Pons (tissue), 1 donor: ENCODE measurements around the gene MAPK10.
"Not testable (repeated sequence)": the region's sequence is repeated elsewhere in the genome, so short reads cannot be mapped to it uniquely, and the experiment has no call there.

Experiments
- DNase-seq: peaks from one replicate; pipeline ENCODE4 v3.0.0-alpha.2; 2016; ENCODE audit warnings: low spot score

MAPK10 gene

DNA sequence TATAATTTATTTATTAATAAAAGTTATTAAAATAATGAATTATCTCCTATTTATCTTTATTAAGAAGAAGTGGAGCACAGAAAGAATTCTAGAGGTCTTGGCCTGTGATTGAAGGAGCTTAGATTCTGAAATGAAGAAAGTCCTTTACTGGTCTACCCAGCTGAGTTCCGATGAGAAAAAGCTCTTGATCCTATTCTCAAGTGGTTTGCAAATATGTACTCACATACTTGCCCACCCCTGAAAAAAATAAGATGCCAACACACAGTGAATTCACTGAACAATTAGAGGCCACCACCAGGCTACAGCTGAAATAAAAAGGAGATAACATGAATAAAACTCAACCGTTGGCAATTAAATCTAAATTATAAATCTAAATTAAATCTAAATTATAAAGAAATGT is 253.4 kb downstream of the MAPK10 start:
- DNase-seq = no peak

DNA sequence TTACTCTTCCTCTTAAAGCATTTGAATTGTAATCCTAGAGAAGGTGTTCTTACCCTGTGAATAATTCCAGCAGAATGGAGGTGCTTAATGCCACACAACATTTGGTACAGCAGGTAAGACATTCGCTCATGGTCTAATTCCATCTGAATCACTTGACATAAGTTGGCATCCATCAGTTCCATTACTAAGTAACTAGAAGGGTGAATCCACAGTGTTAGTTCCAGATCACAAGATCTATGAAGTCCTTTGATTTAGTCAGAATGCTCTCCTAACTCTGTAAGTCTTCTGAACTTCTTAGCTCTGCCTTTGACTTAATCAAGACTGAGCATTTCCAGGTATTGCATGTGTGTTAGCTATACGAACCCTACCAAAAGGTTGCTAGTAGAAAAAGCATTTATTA is 258.0 kb downstream of the MAPK10 start:
- DNase-seq = no peak

DNA sequence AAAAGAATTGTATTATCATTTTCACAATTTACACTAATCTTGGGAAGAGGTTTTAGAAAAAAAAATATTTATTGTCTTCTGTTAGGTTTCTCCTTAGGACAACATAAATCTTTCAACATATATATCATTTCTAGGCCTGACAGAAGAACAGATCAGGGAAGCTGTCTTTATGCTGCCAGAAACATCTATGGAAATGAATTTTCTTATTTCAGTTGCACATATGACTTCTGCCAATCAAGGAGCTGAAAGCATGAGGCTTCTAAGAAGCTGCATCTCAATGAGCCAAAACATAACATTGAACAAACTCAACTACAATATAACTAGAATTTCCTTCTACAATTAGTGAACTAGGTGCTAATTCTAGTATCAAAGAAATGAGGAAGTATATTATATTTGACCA is 258.4 kb downstream of the MAPK10 start:
- no peak for DNase-seq

DNA sequence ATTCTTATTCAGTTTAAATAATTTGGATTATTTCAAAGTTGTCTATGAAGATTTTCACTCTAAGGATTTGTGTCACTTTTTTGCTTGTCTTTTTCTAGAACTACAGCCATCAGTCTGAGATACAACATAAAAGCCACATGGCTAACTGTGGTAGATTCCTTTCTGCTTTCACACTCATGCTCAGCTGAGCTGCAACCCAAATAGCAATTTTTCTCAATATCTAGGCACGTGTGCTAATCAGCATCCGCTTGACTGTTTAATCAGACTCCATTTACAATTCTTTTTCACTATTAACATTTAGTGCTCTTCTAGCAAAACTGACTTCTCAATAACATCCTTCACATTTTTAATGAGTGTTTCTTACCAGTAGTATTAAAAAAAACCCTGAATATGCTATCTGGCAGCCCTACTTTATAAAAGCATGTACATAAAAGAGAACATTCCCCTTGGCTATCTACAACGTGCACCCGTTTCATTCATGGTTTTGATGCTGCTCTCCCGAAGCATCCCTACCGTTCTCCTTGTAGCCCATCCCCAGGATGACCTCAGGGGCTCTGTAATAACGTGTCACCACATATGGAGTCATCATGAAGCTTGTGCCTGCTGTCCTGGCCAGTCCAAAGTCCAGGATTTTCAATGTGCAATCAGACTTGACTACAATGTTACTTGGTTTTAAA is 259.2 kb downstream of the MAPK10 start:
- no peak for DNase-seq

DNA sequence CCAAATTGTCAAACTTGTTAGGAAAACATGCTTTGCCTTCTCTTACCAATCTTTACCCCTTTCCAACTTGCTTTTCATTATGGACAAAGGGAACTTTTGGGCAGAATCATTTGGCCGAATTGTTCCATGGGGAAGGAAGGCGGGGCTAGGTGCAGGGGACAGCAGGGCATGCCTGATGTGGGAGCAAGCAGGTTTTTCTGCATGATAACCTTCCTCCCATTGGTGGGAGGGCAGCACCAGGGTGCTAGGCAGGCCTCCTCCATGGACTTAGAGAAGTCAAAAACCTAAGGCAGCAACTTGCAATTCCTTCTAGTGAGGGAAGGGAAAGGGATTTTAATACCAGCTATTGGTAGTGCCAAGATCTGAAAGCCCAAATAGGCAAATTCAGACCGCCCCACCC is 260.5 kb downstream of the MAPK10 start:
- DNase-seq = no peak

DNA sequence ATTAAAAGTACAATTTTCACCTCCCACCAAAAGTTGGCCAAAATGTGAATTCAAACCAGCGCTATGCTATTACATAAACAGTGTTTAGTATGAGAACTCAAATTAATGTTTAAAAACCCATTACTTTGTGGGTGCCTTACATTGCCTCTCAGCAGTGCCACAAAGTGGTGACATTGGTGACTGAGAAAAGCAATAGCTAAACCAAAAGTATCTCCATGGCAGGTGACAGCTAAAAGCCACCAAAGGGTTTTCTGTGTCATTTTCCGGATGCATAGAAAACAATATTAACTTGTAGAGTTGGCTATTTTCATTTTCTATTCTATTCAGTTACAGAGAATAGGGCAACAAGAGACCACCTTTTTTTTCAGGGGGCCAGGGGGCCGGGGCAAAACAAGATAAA is 261.2 kb downstream of the MAPK10 start:
- DNase-seq = no peak

DNA sequence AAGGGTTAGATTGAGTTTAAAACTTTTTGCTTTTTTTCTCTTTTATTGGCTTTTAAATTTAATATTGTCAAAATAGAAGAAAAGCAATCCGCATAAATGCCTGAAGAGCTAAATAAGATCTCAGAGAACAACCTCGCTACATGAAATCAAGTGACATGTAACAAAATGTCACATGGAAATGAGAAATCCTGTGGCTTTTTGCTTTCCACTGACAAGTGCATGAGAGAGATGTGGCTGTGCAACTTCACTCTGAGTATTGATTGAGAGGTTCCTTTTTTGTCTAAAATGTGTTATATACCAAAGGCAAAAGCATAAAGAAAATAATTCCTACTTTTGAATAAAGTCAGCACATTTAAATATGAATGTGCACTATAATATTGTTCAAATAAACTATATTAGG is 263.5 kb downstream of the MAPK10 start:
- no peak for DNase-seq

DNA sequence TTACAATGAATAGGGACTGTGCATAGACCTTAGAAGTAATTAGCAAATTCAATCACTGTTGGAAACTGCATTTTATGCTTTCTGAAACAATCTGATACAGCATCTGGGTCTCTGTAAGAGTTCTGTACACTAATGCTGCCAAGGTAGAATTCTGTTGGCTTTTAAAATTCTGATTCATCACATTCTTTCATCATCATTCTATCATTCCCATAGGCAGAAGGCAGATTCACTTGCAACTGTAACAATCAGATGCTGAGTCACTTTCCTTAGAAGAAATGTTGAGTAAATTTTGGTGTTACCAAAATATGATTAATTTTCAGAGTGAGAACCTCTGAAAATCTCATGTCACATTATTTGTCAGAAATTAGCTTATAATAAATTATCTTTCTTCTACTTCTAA is 267.2 kb downstream of the MAPK10 start:
- DNase-seq = no peak

DNA sequence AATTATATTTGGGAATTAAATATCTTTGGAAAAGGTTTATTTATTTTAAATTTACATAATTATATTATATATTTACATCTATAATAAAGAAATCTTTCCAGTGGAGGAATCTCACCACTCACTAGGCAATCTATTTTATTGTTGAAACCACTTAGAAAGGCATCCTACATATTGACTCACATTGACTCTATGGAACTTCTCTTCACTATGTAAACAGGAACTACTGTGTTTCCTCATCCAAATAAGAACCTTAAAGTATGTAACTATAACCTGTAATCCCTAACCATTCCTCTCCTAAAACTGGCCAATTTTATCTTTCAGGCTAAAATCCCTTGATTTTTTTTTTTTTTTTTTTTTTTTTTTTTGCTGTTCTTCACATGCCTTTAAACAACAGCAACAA is 268.7 kb downstream of the MAPK10 start:
- DNase-seq = no peak

DNA sequence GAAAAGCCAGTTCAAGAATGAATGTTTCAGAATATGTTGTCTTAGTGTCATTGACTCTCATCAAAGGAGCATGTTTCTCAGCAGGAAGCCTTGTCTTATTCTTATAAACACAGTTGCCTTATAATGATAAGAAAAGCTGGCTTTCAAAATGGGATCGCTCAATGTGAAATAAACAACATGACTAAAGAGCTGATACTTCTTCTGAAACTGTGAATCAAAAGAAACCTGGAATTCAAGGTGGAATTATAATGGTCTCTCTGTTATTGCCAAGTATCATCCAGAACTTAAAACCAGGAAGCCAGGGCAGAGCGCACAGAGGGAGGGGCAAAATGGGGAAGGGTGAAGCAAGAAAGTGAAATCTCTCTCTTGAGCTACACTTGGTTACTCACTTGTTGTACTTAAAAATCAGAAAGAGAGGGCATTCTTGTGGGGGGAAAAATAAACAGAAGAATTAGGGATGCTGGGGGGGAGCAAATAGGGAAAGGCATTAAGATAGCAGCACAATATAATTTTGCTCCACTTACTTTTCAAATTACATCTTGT is 270.0 kb downstream of the MAPK10 start:
- DNase-seq = no peak

DNA sequence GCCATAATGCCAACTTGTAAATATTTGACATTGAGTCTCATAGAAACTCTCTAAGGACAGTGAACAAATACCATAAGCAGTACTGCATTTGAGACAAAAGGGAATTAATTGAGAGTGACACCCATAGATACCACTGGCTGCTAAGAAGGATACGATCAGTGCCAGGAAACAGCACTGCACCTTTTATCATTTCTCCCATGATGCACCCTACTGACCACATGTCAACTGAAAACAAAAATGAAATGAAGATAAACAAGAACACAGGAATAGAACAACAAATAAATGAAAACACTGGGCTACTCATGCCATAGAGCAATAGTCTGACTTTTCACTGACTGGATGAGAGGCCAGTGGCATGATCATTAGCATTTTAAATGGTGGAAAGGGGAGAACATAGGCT is 270.8 kb downstream of the MAPK10 start:
- DNase-seq = no peak

DNA sequence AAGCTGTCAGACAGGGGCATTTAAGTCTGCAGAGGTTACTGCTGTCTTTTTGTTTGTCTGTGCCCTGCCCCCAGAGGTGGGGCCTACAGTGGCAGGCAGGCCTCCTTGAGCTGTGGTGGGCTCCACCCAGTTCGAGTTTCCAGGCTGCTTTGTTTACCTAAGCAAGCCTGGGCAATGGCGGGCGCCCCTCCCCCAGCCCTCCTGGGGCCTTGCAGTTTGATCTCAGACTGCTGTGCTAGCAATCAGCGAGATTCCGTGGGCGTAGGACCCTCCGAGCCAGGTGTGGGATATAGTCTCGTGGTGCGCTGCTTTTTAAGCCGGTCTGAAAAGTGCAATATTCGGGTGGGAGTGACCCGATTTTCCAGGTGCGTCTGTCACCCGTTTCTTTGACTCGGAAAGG is 284.1 kb downstream of the MAPK10 start:
- DNase-seq = not testable (repeated sequence)

DNA sequence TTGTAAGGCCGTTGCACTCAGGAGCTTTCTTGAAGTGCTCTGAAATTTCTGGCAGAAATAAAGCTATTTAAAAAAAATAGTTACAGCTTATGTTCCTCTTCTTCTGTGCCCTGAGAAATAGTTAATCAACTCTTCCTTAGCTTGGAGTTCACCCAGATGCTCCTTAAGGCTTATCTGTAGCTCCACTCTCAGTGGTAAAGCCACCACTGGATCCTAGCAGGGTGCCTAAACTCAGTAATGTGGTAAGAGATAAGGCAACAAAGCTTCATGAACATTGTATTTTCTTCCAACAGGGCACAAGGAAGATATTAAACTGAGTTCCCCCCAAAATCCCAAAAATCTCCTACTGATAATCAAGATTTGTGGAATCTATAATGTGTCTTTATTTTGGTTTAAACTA is 299.5 kb downstream of the MAPK10 start:
- no peak for DNase-seq

DNA sequence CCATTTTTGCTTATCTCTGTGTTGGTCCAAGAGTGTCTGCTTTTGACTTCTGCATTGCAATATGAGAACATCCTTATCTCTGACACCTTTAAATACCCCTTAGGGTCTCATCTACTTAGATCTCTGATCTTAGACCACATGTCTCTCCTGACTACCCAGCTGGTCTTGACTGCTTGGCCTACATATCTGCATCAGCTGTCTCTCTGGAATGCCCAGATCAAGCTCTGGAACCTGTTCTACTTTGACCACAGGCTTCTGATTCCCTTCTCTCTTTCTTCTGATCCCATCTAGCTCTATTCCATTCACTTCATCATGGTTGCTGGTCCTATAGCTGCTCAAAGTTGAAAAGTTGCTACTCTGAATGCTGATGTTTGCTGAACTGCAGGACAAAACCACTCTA is 301.2 kb downstream of the MAPK10 start:
- DNase-seq = no peak

DNA sequence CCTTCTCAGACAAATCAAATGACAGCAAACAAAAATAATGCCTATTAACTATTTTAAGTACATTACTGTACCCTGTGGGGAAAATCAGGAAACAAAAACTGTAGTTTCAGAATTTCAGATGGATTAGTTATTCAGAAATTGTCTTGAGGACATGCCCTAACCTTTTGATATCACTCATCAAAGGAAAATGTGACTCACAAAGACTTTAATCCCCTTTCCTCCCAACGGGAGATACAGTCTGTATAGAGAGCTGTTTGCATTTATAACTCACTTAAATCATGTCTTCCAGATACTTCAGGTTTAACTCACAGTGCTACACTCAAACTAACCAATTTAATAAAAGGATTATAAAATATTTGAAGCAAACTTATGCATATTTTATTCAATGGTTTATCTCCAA is 304.0 kb downstream of the MAPK10 start:
- no peak for DNase-seq

DNA sequence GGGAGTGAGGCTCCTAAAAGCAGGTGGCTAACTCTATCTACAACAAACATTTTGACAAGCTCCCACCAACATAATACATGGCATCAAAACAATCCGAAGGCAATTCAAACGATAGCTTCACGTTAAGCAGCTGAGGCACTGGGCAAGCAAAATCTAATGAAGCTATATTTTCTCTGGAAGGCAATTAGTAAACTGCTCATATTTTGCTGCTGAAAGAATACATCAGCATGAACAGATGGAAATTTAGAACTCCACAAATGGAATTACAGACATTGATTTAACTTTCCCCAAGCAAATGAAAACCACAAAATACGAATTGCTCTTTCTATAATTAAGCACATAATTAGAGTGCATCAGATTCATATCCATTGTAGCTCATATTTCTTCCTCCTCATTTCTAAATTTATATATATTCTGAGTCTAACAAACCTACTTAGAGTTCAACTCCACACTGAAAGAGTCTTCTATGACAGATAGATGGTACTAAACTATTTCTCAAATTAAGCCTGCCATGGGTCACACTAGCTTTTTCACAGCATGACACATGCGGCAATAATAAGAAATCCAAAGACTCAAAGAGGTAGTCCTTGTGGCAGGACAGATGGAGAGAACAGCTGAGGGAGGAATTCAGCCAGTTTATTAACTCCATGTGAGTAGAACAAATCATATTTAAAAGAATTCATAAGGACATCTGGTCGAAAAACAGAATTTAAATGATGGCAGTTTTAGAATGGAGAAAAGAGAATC is 305.4 kb downstream of the MAPK10 start:
- DNase-seq = no peak

DNA sequence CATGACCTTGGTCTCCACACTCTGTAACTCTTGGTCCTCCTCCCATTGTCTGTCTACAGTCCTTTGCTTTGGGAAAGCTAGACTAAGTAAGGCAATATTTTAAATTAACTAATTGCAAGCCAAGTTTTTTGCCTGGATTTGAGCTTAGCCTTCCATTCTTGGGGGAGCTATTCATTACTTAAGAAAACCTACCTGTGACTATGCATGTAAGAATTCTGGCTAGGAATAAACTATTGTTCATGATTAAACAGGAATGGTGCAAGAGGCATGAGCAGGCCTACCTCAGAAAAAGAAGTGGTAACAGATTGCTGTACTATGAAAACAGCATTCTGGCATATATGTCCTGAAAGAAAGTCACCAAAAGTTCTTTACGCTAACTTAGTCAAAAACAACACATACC is 309.4 kb downstream of the MAPK10 start:
- no peak for DNase-seq

DNA sequence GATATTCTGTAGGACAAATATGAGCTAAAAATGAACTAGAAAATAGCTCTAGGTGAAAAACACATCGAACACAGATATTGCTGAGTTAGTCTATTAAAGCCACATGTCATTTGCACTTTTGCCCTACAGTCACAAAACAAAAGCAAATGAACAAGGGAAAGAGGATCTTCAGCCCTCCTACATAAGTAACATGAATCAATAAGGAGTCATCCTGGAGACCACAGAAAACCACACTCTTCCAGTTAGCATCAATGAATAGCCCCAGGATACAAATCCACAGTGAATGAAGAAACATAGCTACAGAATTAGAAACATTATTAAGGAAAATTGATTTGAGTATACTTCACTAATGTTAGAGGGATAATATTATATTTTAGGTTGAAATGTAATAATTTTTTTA is 311.4 kb downstream of the MAPK10 start:
- no peak for DNase-seq

DNA sequence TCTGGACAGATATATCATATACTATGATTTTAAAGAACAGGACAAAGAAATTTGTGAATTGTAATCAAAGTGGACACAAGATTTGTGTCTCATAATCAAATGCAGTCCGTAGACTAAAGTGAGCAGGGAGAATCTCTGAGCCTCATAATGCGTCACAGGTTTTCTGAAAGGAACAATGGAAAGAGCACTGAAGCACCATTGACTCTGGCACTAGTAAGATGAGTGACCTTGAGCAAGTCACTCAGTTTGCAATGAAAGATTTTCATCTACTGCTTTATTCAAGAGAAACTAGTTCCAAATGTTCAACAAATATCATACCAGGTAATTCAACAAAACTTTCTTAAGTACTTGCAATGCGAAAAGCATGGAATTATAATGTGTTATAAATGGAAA is 315.3 kb downstream of the MAPK10 start:
- no peak for DNase-seq

DNA sequence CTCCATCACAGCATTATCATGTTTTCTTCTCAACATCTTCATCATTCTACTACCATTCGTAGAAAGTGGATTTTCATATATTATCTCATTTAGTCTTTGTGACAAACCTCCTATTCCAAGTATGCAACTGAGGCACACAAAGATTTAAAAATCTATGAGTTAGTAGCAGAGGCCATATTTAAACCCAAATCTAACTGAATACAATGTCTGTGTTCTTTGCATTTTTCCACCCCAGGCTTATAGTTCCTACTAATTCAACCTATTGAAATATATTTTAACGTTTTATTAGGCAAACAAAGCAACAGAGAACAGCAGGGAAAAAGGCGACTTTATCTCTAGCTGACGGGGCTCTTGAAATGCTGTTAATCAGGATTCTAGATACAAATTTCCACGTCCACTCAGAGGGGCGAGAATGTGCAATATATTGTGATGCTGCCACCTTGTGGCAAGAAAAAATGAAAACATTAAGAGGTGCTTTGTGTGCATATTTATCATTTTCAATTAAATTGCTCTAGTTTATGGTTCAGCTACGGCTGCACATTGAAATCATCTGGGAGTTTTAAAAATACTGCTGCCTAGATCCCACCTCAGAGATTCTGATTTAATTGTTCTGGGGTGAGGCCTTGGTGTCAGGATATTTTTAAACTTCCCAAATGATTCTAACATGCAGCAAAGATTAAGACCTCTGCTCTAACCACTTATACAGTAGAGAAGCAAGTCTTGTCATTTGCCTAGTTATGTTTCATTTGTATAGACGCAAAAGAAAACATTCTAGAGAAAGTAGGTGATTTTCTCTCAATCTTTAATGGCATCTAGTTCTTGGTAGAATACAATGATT is 315.9 kb downstream of the MAPK10 start:
- peak; percentile 82 for DNase-seq

DNA sequence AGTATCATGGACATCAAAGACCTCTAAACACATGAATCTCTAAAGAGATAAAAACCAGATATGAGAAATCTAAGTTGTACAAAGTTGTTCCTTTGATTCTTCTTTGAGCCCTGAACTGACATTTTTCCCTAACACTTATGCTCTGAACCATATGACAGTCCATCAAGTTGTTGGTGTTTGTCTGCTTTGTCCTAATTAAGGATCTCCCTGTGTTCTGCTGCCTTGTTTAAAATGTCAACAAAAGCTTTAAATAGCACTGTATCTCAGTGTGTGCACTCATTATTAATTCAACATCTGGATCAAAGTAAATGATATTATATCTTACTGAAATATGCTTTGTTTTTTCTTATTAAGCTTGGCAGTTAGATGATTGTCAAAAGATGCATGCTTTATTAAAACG is 321.8 kb downstream of the MAPK10 start:
- no peak for DNase-seq

DNA sequence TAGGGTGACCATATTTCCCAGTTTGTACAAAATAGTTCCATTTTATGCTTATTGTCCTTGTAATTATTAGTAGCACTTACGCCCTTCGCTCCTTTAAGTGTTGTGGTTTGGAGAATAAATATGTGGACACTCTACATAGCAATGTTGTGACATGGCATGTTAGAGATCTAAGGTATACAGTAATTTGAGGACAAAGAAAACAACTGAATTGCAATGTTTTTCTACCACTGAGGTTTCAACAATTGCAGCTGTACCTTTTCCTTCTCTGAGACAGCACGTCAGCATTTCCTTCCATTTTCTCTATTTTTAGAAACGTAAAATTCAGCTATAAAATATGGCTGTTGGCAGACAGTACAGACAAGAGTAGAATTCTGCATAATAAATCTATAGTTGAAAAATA is 323.1 kb downstream of the MAPK10 start:
- no peak for DNase-seq

DNA sequence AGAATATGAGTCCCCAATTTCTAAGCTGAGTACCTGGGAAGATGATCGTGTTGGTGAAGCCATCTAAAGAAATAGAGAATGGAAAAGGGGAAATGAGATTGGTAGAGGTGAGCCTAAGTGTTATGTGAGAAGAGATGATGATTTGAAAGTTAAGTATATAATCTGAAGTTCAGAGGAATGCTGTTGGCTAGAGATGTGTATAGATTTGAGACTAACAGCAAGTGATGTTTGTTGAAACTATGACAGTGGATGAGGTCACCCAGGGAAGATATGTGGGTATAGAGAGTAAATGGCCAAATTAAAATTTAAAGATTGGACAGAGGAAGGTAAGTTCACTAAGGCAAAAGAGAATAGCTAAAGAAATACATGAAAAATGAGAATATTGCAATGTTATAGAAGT is 324.2 kb downstream of the MAPK10 start:
- no peak for DNase-seq
